Prostate gland (tissue), 2 donors: Measurements from ENCODE around the gene COL23A1.

ENCODE experiments used
- CTCF ChIP-seq, 4 experiments: fragments of 200-600 bp in 2 of 4; fragments of 450-650 bp in 2 of 4; sonication (generic) in 2 of 4; IDR thresholded peaks; 1 replicate in 3 of 4; 2 replicates in 1 of 4; pipeline ENCODE4 v1.5.1; 2016 to 2019; ENCODE audit warnings: antibody characterized with exemption in 4 of 4, mild to moderate bottlenecking in 2 of 4, moderate library complexity in 2 of 4
- POLR2A ChIP-seq: fragments of 450-650 bp; IDR thresholded peaks from one replicate; pipeline ENCODE4 v1.6.1; 2016; ENCODE audit warnings: antibody characterized with exemption, mild to moderate bottlenecking
- POLR2AphosphoS5 ChIP-seq: sonication (generic); formaldehyde crosslinking; IDR thresholded peaks from one replicate; pipeline ENCODE4 v1.6.1; 2017; ENCODE audit warnings: antibody characterized with exemption

GRCh38 chr5:178356431-178356872, 233.7 kb downstream of the COL23A1 start:
- TF ChIP-seq CTCF (IDR thresholded peaks at IDR 0.05) (no peak), POLR2A (no peak), POLR2AphosphoS5 (no peak)
